ENCODE measurements around the gene PIWIL4. TPM values are rescaled to one million over a fixed set of nuclear protein-coding genes. Genes with fewer than 3 reads are reported as not detected.
"Not testable (repeated sequence)": the region's sequence is repeated elsewhere in the genome, so short reads cannot be mapped to it uniquely, and the experiment has no call there.

Gene PIWIL4
- total and polyA plus RNA-seq, 7 experiments from 2014 or later, result 0.59 to 3.1 (median 1.2) TPM

DNA sequence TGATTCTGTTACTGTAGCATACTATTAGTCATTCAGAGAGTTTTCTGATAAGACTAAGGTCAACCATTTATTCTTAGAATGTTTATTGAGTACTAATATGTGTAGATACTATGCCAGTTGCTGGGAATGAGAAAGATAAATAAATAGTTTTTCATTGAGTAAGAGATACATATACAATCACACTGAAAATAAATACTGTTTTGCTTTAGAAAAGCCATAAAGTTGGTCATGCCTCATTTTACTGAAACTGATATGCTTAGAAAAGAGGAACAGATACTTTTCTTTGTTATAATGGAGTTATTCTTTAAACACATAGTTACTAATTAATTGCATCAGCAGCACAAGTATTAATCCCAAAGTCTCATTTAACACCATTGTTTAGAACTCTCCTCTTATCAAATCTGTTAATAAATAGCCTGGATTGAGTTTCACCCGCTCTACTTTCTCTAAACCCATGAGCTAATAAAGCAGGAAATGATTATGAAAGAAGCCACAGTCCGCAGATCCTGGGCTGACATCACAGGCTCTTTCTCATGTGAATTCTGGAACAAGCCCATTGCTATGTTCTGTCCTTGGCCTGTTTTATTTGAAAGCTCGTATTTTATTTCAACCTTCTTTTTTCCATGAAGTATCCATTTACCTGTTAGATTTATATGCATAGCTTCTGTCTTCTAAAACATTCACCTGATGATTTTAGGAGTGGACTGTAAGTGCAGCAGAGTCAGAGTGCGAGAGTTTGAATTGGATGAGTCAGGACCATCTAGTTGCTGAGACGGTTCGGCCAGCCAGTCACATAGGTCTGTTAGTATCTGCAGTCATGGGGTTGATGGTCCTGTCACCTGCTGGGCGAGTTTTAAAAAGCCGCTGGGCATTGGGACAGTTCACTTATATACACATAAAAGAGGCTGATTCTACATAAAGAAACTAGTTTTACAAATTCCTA lies 35.5 kb downstream of the PIWIL4 start:
- Histone ChIP-seq H3K9me3 (ENCODE audit: control insufficient read depth in 2 of 3, low read length in 3 of 3) (no peaks in the 10 kb centered on the region), H3K36me3 (ENCODE audit: control insufficient read depth in 2 of 3, insufficient read depth in 3 of 3, low read length in 3 of 3) (no peaks in the 10 kb centered on the region), H3K27ac (ENCODE audit: low read depth, low read length) (no peak overlapping the region), H3K4me1 (ENCODE audit: control insufficient read depth in 2 of 2, insufficient read depth in 2 of 2, low read length in 2 of 2) (no peaks in the 10 kb centered on the region), H3K4me3 (ENCODE audit: low read length) (no peak overlapping the region), H3K27me3 (ENCODE audit: control insufficient read depth in 2 of 2, insufficient read depth in 2 of 2, low read length in 2 of 2) (no peaks in the 10 kb centered on the region)
- Mint-ChIP-seq H3K4me1 (peaks cover 0 to 5% (median 0%) of the 10 kb centered on the region in 7 donors), H3K27me3 (peaks cover 0 to 10% (median 0%) of the 10 kb centered on the region in 5 donors), H3K27ac (no peak overlapping the region), H3K36me3 (peaks cover 0 to 19% (median 6%) of the 10 kb centered on the region in 5 donors), H3K9me3 (peaks cover 0 to 7% (median 0%) of the 10 kb centered on the region in 11 donors), H3K4me3 (no peak overlapping the region)
- intact Hi-C loops (cut with micrococcal nuclease), result loop anchor here (1.0 kb wide), 1 partner anchor 83 kb away; no protein-coding TSS in a partner anchor
- ChIA-PET CTCF (no interaction called here), POLR2A (interaction anchor here (0.6 kb wide), 1 partner anchor 748 kb away, joined by 3 read pairs; no protein-coding TSS in a partner anchor)
- peak in 4 of 9 donors; percentile 6 to 29 (median 20) for DNase-seq
- peak; percentile 91 for ATAC-seq

DNA sequence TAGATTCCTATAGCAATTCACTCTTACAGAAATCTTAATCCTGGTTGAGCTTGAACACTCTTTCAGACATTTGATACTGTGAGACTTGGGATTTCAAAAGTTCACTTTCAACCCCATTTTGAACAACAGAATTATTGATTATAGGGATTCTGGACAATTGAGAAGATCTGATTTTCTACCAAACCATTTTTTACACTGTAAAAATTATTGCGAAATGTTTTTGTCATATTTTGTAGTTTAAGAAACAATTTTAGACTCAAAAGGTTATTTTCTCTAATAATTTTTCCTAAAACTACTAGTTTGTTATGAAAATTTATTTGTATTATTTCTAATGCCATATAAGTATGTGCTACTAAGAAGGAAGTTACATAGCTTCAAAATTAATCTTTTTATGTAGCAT lies 36.4 kb downstream of the PIWIL4 start:
- ATAC-seq (no peak), DNase-seq (no peak)
- Mint-ChIP-seq H3K9me3 (peaks cover 0 to 7% (median 0%) of the 10 kb centered on the region in 11 donors), H3K4me3 (no peak overlapping the region), H3K27me3 (peaks cover 0 to 10% (median 0%) of the 10 kb centered on the region in 5 donors), H3K36me3 (peaks cover 0 to 23% (median 6%) of the 10 kb centered on the region in 5 donors), H3K27ac (no peak overlapping the region), H3K4me1 (peaks cover 0 to 5% (median 0%) of the 10 kb centered on the region in 7 donors)
- H3K27ac ChIP-seq (ENCODE audit: low read depth, low read length), result no peak overlapping the region
- intact Hi-C loops (cut with micrococcal nuclease), result loop anchor here (1.0 kb wide), 1 partner anchor 84 kb away; no protein-coding TSS in a partner anchor
- ChIA-PET POLR2A (no interaction called here), CTCF (no interaction called here)
- no peaks in the 10 kb centered on the region for H3K36me3 ChIP-seq (ENCODE audit: control insufficient read depth in 2 of 3, insufficient read depth in 3 of 3, low read length in 3 of 3)
- no peaks in the 10 kb centered on the region for H3K27me3 ChIP-seq (ENCODE audit: control insufficient read depth in 2 of 2, insufficient read depth in 2 of 2, low read length in 2 of 2)
- no peaks in the 10 kb centered on the region for H3K9me3 ChIP-seq (ENCODE audit: control insufficient read depth in 2 of 3, low read length in 3 of 3)
- H3K4me1 ChIP-seq (ENCODE audit: control insufficient read depth in 2 of 2, insufficient read depth in 2 of 2, low read length in 2 of 2), result no peaks in the 10 kb centered on the region
- H3K4me3 ChIP-seq (ENCODE audit: low read length), result no peak overlapping the region

DNA sequence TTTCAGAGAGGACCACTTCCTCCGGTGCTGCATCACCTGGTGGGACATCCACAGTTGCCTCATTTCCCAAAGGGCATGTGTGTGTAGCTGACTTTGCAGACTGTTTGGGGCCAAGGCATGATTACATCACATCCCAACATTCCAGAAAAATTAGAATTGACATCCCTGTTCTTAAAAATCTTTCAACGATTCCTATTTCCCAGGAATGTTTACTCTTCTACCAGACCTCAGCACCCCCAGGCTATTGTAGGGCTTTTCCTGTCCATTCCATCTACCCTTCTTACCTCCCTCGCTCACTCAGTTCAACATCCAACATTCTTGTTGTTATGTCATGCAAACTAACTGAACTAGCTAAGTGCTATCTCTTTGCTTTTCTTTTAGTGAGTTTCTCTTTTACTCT lies 37.3 kb downstream of the PIWIL4 start:
- Histone ChIP-seq H3K36me3 (ENCODE audit: control insufficient read depth in 2 of 3, insufficient read depth in 3 of 3, low read length in 3 of 3) (no peaks in the 10 kb centered on the region), H3K9me3 (ENCODE audit: control insufficient read depth in 2 of 3, low read length in 3 of 3) (no peaks in the 10 kb centered on the region), H3K27me3 (ENCODE audit: control insufficient read depth in 2 of 2, insufficient read depth in 2 of 2, low read length in 2 of 2) (no peaks in the 10 kb centered on the region), H3K4me3 (ENCODE audit: low read length) (no peak overlapping the region), H3K4me1 (ENCODE audit: control insufficient read depth in 2 of 2, insufficient read depth in 2 of 2, low read length in 2 of 2) (no peaks in the 10 kb centered on the region), H3K27ac (ENCODE audit: low read depth, low read length) (no peak overlapping the region)
- H3K27ac Mint-ChIP-seq, result no peak overlapping the region
- ATAC-seq (no peak), DNase-seq (no peak)
- peaks cover 0 to 21% (median 6%) of the 10 kb centered on the region in 5 donors for H3K36me3 Mint-ChIP-seq
- H3K4me1 Mint-ChIP-seq, result peaks cover 0 to 5% (median 0%) of the 10 kb centered on the region in 7 donors
- peaks cover 0 to 10% (median 0%) of the 10 kb centered on the region in 5 donors for H3K27me3 Mint-ChIP-seq
- CTCF ChIA-PET, result no interaction called here
- H3K4me3 Mint-ChIP-seq, result no peak overlapping the region
- H3K9me3 Mint-ChIP-seq, result peaks cover 0 to 7% (median 0%) of the 10 kb centered on the region in 11 donors
- intact Hi-C loops (cut with micrococcal nuclease), result no loop called here
- POLR2A ChIA-PET, result no interaction called here

DNA sequence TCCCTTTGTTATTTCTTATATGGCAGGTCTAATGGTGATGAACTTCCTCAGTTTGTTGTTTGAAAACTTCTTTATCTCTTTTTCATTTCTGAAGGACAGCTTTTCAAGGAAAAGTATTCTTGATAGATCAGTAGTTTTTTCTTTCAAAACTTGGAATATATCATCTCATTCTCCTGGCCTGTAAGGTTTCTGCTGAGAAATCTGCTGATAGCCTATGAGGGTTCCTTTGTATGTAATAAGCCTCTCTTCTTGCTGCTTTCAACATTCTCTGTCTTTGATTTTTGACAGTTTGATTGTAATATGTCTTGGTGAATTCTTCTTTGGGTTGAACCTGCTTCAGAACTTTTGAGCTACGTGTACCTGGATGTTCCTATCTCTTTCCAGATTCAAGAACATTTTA lies 46.0 kb downstream of the PIWIL4 start:
- no peaks in the 10 kb centered on the region for H3K36me3 ChIP-seq (ENCODE audit: control insufficient read depth in 2 of 3, insufficient read depth in 3 of 3, low read length in 3 of 3)
- H3K9me3 ChIP-seq (ENCODE audit: control insufficient read depth in 2 of 3, low read length in 3 of 3), result peaks cover 0 to 14% (median 0%) of the 10 kb centered on the region in 3 experiments
- no peaks in the 10 kb centered on the region for H3K4me1 Mint-ChIP-seq
- intact Hi-C loops (cut with micrococcal nuclease), result no loop called here
- peaks cover 3 to 48% (median 20%) of the 10 kb centered on the region in 5 donors for H3K36me3 Mint-ChIP-seq
- POLR2A ChIA-PET, result no interaction called here
- no peaks in the 10 kb centered on the region for H3K27me3 Mint-ChIP-seq
- no peak for DNase-seq
- no peak for ATAC-seq
- H3K27ac Mint-ChIP-seq, result no peak overlapping the region
- peak overlapping the region in 1 of 10 donors; percentile 16 for H3K4me3 Mint-ChIP-seq
- H3K9me3 Mint-ChIP-seq, result peaks cover 7 to 59% (median 29%) of the 10 kb centered on the region in 11 donors
- no peak overlapping the region for H3K27ac ChIP-seq (ENCODE audit: low read depth, low read length)
- no peak overlapping the region for H3K4me3 ChIP-seq (ENCODE audit: low read length)
- H3K4me1 ChIP-seq (ENCODE audit: control insufficient read depth in 2 of 2, insufficient read depth in 2 of 2, low read length in 2 of 2), result no peaks in the 10 kb centered on the region
- CTCF ChIA-PET, result interaction anchor here (1.3 kb wide), 1 partner anchor 10 kb away, joined by 5 read pairs; no protein-coding TSS in a partner anchor
- no peaks in the 10 kb centered on the region for H3K27me3 ChIP-seq (ENCODE audit: control insufficient read depth in 2 of 2, insufficient read depth in 2 of 2, low read length in 2 of 2)

DNA sequence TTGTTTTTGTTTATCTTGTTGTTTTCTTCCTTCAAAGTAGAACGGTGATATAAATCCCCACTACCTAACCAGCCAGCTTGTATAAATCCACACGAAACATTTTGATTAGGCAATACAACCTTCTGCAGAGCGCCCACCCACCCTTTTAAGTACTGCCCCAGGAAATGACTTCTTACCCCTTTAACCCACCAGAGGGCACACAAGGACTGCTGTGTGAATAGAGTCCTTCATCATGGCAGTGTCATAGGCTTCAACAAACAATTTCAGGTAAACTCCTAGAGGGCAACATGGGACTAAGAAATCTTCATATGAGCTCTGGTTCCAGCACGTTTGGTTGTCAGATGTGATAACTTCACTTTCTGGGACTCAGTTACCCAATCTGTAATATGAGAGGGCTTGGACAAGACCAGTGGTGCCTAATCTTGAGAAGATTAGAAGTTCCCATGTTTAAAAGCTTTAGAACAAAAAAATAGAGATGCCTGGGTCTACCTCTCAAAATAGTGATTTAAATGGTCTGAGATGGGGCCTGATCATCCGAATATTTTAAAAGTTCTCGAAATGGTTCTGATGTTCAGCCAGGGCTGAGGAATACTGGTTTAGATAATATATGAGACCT lies 56.1 kb downstream of the PIWIL4 start:
- CTCF ChIA-PET, result interaction anchor here (0.9 to 1.4 kb wide), 5 partner anchors 10 to 1803 kb away, joined by 3 to 5 read pairs (median 3); no protein-coding TSS in a partner anchor
- DNase-seq (peak in 8 of 9 donors; percentile 33 to 68 (median 55)), ATAC-seq (peak; percentile 91)
- no peaks in the 10 kb centered on the region for H3K9me3 ChIP-seq (ENCODE audit: control insufficient read depth in 2 of 3, low read length in 3 of 3)
- peaks cover 5 to 18% (median 13%) of the 10 kb centered on the region in 5 donors for H3K27me3 Mint-ChIP-seq
- H3K4me1 ChIP-seq (ENCODE audit: control insufficient read depth in 2 of 2, insufficient read depth in 2 of 2, low read length in 2 of 2), result no peaks in the 10 kb centered on the region
- H3K4me1 Mint-ChIP-seq, result peaks cover 0 to 2% (median 0%) of the 10 kb centered on the region in 7 donors
- no peaks in the 10 kb centered on the region for H3K36me3 ChIP-seq (ENCODE audit: control insufficient read depth in 2 of 3, insufficient read depth in 3 of 3, low read length in 3 of 3)
- intact Hi-C loops (cut with micrococcal nuclease), result loop anchor here (1.0 to 5.0 kb wide), 13 partner anchors 14 to 1804 kb away; partner anchors contain the start of genes AMOTL1 (in 1 of the 2), CWC15 (in 1 of the 2) and KDM4D (in 1 of the 2)
- no peak overlapping the region for H3K27ac ChIP-seq (ENCODE audit: low read depth, low read length)
- H3K9me3 Mint-ChIP-seq, result peaks cover under 1 to 15% (median 6%) of the 10 kb centered on the region in 11 donors
- H3K4me3 ChIP-seq (ENCODE audit: low read length), result no peak overlapping the region
- POLR2A ChIA-PET, result no interaction called here
- H3K4me3 Mint-ChIP-seq, result no peak overlapping the region
- H3K36me3 Mint-ChIP-seq, result peaks cover 2 to 12% (median 7%) of the 10 kb centered on the region in 5 donors
- H3K27ac Mint-ChIP-seq, result peak overlapping the region in 1 of 9 donors; percentile 2
- H3K27me3 ChIP-seq (ENCODE audit: control insufficient read depth in 2 of 2, insufficient read depth in 2 of 2, low read length in 2 of 2), result no peaks in the 10 kb centered on the region

DNA sequence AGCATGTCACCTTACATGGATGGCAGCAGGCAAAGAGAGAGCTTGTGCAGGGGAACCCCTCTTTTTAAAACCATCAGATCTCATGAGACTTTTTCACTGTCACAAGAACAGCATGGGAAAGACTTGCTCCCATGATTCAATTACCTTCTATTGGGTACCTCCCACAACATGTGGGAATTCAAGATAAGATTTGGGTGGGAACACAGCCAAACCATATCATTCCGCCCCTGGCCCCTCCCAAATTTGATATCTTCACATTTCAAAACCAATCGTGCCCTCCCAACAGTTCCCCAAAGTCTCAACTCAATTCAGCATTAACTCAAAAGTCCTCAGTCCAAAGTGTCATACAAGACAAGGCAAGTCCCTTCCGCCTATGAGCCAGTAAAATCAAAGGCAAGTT lies 58.3 kb downstream of the PIWIL4 start:
- DNase-seq; H3K27ac Mint-ChIP-seq; H3K27ac ChIP-seq (ENCODE audit: low read depth, low read length); POLR2A ChIA-PET; intact Hi-C loops (cut with micrococcal nuclease); H3K4me1 ChIP-seq (ENCODE audit: control insufficient read depth in 2 of 2, insufficient read depth in 2 of 2, low read length in 2 of 2); H3K4me3 Mint-ChIP-seq; H3K4me3 ChIP-seq (ENCODE audit: low read length); CTCF ChIA-PET; ATAC-seq; H3K4me1 Mint-ChIP-seq; H3K27me3 ChIP-seq (ENCODE audit: control insufficient read depth in 2 of 2, insufficient read depth in 2 of 2, low read length in 2 of 2); H3K9me3 ChIP-seq (ENCODE audit: control insufficient read depth in 2 of 3, low read length in 3 of 3); H3K36me3 ChIP-seq (ENCODE audit: control insufficient read depth in 2 of 3, insufficient read depth in 3 of 3, low read length in 3 of 3): not testable (repeated sequence)
- H3K27me3 Mint-ChIP-seq, result peaks cover 6 to 18% (median 13%) of the 10 kb centered on the region in 5 donors
- peaks cover 4 to 15% (median 6%) of the 10 kb centered on the region in 11 donors for H3K9me3 Mint-ChIP-seq
- peaks cover 2 to 12% (median 7%) of the 10 kb centered on the region in 5 donors for H3K36me3 Mint-ChIP-seq

Measured in naive thymus-derived CD4-positive, alpha-beta T cell (primary cell).